H1 (cell line): ENCODE data around the gene OSBPL3. TPM values are rescaled to one million over a fixed set of nuclear protein-coding genes. Genes with fewer than 3 reads are reported as not detected.

Source experiments
- CHD7 ChIP-seq: fragments of 300-600 bp; sonication (generic); IDR thresholded peaks from 2 replicates; pipeline ENCODE4 v1.7.1; 2012; ENCODE audit warnings: low read length, moderate library complexity, mild to moderate bottlenecking, inconsistent platforms; ENCODE audit not compliant: insufficient replicate concordance
- SP4 ChIP-seq: IDR thresholded peaks from 2 replicates; pipeline ENCODE4 v1.6.1; 2012; ENCODE audit warnings: low read length, inconsistent platforms
- polyA plus RNA-seq, 7 experiments: library from polyadenylated mRNA; depleted of rRNA in 3 of 7; stranded (reverse) in 5 of 7; unstranded in 2 of 7; fragments of >200 nt in 5 of 7; fragments of 200-250 nt in 2 of 7; gene quantifications; 1 replicate in 5 of 7; 2 replicates in 1 of 7; 4 replicates in 1 of 7; pipeline versions ENCODE4 v1.2.1 to v1.2.3, GENCODE V29; 2011 to 2013; ENCODE audit warnings: missing spikeins in 2 of 7, mixed read lengths in 2 of 7
- total RNA-seq: library from RNA; stranded (reverse); fragmentation: NEBNext Ultra II Directional; extraction: Animal tissue kit (Norgen Biotek cat#: 25700); gene quantifications from 2 replicates; pipeline ENCODE4 v1.2.1, GENCODE V29; 2021

OSBPL3 gene
- total and polyA plus RNA-seq, 2 of the 8 experiments (the other 6 are each of a cell fraction or from before 2014, with no cell fraction given) = 2.8 to 13.9 TPM

- no peak for TF ChIP-seq CHD7
- no peak for TF ChIP-seq SP4
Observed at GRCh38 chr7:24821754-24822054, 158.3 kb downstream of the OSBPL3 start (continued).
